HG02981 (cell line): ENCODE results near the gene KRTAP10-9.
"Not testable (repeated sequence)": the region's sequence is repeated elsewhere in the genome, so short reads cannot be mapped to it uniquely, and the experiment has no call there.

Source experiments
- ATAC-seq: cut with Tn5 transposase; IDR thresholded peaks from one replicate; pipeline ENCODE4 v1.9.1; 2021; ENCODE audit warnings: mild to moderate bottlenecking, moderate library complexity; ENCODE audit not compliant: unreplicated experiment

Gene KRTAP10-9

GRCh38 chr21:44614961-44615391 lies 11.9 kb upstream of the KRTAP10-9 start:
- ATAC-seq, result no peak

GRCh38 chr21:44615466-44615865 lies 11.4 kb upstream of the KRTAP10-9 start:
- no peak for ATAC-seq

- ATAC-seq, result no peak
Measured at GRCh38 chr21:44615911-44616590, 10.8 kb upstream of the KRTAP10-9 start.

- ATAC-seq, result no peak
Measured at GRCh38 chr21:44616591-44616926, 10.3 kb upstream of the KRTAP10-9 start.

- ATAC-seq, result no peak
Measured at GRCh38 chr21:44617071-44617501, 9.8 kb upstream of the KRTAP10-9 start.

- ATAC-seq, result no peak
Measured at GRCh38 chr21:44618504-44618903, 8.4 kb upstream of the KRTAP10-9 start.

GRCh38 chr21:44618909-44619308 lies 8.0 kb upstream of the KRTAP10-9 start:
- no peak for ATAC-seq

- no peak for ATAC-seq
Measured at GRCh38 chr21:44619886-44620285, 7.0 kb upstream of the KRTAP10-9 start.

- no peak for ATAC-seq
Measured at GRCh38 chr21:44623575-44623974, 3.3 kb upstream of the KRTAP10-9 start.

- no peak for ATAC-seq
Measured at GRCh38 chr21:44625756-44626155, 1.1 kb upstream of the KRTAP10-9 start.

GRCh38 chr21:44626262-44626661 lies 631 bp upstream of the KRTAP10-9 start:
- ATAC-seq, result no peak

- ATAC-seq, result not testable (repeated sequence)
Measured at GRCh38 chr21:44627181-44627822, 409 bp downstream of the KRTAP10-9 start.

GRCh38 chr21:44627831-44628233 lies 939 bp downstream of the KRTAP10-9 start:
- not testable (repeated sequence) for ATAC-seq

- ATAC-seq, result no peak
Measured at GRCh38 chr21:44628707-44629391, 2.0 kb downstream of the KRTAP10-9 start.

- no peak for ATAC-seq
Measured at GRCh38 chr21:44630440-44630839, 3.5 kb downstream of the KRTAP10-9 start.

- ATAC-seq, result no peak
Measured at GRCh38 chr21:44632067-44632466, 5.2 kb downstream of the KRTAP10-9 start.

- no peak for ATAC-seq
Measured at GRCh38 chr21:44636209-44637017, 9.5 kb downstream of the KRTAP10-9 start.

- no peak for ATAC-seq
Measured at GRCh38 chr21:44637018-44637850, 10.3 kb downstream of the KRTAP10-9 start, which contains the start of gene KRTAP10-10. Gene KRTAP10-10, plus strand, starts transcription at chr21:44637356. Its CDS starts 62 bp downstream, at chr21:44637418.

GRCh38 chr21:44637851-44638348 lies 11.0 kb downstream of the KRTAP10-9 start:
- ATAC-seq, result not testable (repeated sequence)
